ENCODE results near the gene NDFIP2. TPM values are rescaled to one million over a fixed set of nuclear protein-coding genes. Genes with fewer than 3 reads are reported as not detected.

Gene NDFIP2
- total and polyA plus RNA-seq, 10 of the 15 experiments (the other 5 are each of a cell fraction or from before 2014, with no cell fraction given): 17.9 to 57.2 (median 30.6) TPM

DNA sequence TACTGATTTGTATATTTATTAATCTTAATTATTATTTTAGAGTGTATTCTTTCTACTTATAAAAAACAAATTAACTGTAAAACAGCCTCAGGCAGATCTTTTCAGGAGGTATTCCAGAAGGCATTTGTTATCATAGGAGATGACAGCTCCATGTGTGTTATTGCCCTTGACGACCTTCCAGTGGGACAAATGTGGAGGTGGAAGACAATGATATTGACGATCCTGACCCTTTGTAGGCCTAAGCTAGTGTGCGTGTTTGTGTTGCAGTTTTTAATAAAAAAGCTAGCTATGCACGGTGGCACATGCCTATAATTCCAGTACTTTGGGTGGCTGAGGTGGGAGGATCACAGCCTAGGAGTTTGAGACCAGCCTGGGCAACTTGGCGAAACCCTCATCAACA, 46.7 kb downstream of the NDFIP2 start:
- ChIA-PET CTCF (interaction anchor here (1.1 to 18.3 kb wide), 4 partner anchors 13 to 100 kb away, joined by 4 to 564 read pairs (median 23); no protein-coding TSS in a partner anchor), POLR2A (no interaction called here), RAD21 (ENCODE audit: unreplicated experiment) (interaction anchor here (7.8 kb wide), 1 partner anchor 103 kb away, joined by 57 read pairs; no protein-coding TSS in a partner anchor), SMC1A (ENCODE audit: uncharacterized antibody, unreplicated experiment) (interaction anchor here (1.0 to 5.7 kb wide), 10 partner anchors 9 to 104 kb away, joined by 3 to 45 read pairs (median 7); partner anchors contain the start of gene NDFIP2)
- WGBS (ENCODE audit: insufficient coverage, insufficient replicate concordance, low lambda C conversion rate, missing lambda C conversion rate): 87% methylated on average over 5 of the region's 5 CpGs
- no peaks in the 10 kb centered on the region for H3K79me2 ChIP-seq (ENCODE audit: control insufficient read depth, insufficient read depth, low read length)
- DNase-seq (ENCODE audit: low read depth, low spot score): no peak
- H3K36me3 ChIP-seq (ENCODE audit: control insufficient read depth in 2 of 2, insufficient read depth in 2 of 2, low read length in 1 of 2): no peaks in the 10 kb centered on the region; a peak in 2 of 4 replicates
- intact Hi-C loops (cut with micrococcal nuclease; ENCODE audit: unreplicated experiment) (no loop called here), in situ Hi-C loops (cut with MboI) (no loop called here)
- H3K27me3 ChIP-seq (replicated peaks in 1 of 2; ENCODE audit: control insufficient read depth in 2 of 2, insufficient read depth in 2 of 2, low read length in 1 of 2): no peaks in the 10 kb centered on the region
- no peak overlapping the region for H3K4me3 ChIP-seq
- no peak overlapping the region for H2AFZ ChIP-seq (ENCODE audit: control insufficient read depth, low read depth, low read length)
- BruUV-seq (replicated peaks): no TSS peak
- no peaks in the 10 kb centered on the region for H4K20me1 ChIP-seq (ENCODE audit: control insufficient read depth, insufficient read depth)
- no peak overlapping the region for H3K4me2 ChIP-seq (ENCODE audit: control insufficient read depth, insufficient read depth)
- H3K4me1 ChIP-seq (ENCODE audit: control insufficient read depth, insufficient read depth, low read length): peaks cover 6% of the 10 kb centered on the region; the same call in 1 of the 2 replicates
- H3K9me3 ChIP-seq (replicated peaks; ENCODE audit: control insufficient read depth, insufficient read depth, low read length): no peaks in the 10 kb centered on the region
- no peak for FAIRE-seq
- no peak for ATAC-seq
- no peak overlapping the region for H3K9ac ChIP-seq (ENCODE audit: control insufficient read depth, insufficient read depth, low read length)
- no peak overlapping the region for H3K27ac ChIP-seq (ENCODE audit: control insufficient read depth, insufficient read depth)
- TF ChIP-seq, protein P1, sequence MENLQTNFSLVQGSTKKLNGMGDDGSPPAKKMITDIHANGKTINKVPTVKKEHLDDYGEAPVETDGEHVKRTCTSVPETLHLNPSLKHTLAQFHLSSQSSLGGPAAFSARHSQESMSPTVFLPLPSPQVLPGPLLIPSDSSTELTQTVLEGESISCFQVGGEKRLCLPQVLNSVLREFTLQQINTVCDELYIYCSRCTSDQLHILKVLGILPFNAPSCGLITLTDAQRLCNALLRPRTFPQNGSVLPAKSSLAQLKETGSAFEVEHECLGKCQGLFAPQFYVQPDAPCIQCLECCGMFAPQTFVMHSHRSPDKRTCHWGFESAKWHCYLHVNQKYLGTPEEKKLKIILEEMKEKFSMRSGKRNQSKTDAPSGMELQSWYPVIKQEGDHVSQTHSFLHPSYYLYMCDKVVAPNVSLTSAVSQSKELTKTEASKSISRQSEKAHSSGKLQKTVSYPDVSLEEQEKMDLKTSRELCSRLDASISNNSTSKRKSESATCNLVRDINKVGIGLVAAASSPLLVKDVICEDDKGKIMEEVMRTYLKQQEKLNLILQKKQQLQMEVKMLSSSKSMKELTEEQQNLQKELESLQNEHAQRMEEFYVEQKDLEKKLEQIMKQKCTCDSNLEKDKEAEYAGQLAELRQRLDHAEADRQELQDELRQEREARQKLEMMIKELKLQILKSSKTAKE (IDR thresholded peaks at IDR 0.05; ENCODE audit: low read depth, poor library complexity, severe bottlenecking): no peak
- TF ChIP-seq RFX5 (IDR thresholded peaks at IDR 0.05; ENCODE audit: low read depth, low read length) (no peak), CREM (IDR thresholded peaks at IDR 0.05; ENCODE audit: low read depth) (no peak), SREBF1 (IDR thresholded peaks at IDR 0.05; ENCODE audit: low read length) (no peak), SIN3A (IDR thresholded peaks at IDR 0.05; ENCODE audit: low read depth, low read length) (no peak), CHD2 (IDR thresholded peaks at IDR 0.05; ENCODE audit: borderline replicate concordance, low read depth, low read length) (no peak)
- TF ChIP-seq, protein P2, sequence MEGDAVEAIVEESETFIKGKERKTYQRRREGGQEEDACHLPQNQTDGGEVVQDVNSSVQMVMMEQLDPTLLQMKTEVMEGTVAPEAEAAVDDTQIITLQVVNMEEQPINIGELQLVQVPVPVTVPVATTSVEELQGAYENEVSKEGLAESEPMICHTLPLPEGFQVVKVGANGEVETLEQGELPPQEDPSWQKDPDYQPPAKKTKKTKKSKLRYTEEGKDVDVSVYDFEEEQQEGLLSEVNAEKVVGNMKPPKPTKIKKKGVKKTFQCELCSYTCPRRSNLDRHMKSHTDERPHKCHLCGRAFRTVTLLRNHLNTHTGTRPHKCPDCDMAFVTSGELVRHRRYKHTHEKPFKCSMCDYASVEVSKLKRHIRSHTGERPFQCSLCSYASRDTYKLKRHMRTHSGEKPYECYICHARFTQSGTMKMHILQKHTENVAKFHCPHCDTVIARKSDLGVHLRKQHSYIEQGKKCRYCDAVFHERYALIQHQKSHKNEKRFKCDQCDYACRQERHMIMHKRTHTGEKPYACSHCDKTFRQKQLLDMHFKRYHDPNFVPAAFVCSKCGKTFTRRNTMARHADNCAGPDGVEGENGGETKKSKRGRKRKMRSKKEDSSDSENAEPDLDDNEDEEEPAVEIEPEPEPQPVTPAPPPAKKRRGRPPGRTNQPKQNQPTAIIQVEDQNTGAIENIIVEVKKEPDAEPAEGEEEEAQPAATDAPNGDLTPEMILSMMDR (IDR thresholded peaks at IDR 0.05 in 2 of 3, conservative IDR thresholded peaks at IDR 0.05 in 1 of 3; ENCODE audit: control insufficient read depth in 2 of 3, extremely low read depth in 1 of 3, insufficient read depth in 1 of 3, low read depth in 3 of 3, low read length in 3 of 3): no peak
- TF ChIP-seq, protein P3, sequence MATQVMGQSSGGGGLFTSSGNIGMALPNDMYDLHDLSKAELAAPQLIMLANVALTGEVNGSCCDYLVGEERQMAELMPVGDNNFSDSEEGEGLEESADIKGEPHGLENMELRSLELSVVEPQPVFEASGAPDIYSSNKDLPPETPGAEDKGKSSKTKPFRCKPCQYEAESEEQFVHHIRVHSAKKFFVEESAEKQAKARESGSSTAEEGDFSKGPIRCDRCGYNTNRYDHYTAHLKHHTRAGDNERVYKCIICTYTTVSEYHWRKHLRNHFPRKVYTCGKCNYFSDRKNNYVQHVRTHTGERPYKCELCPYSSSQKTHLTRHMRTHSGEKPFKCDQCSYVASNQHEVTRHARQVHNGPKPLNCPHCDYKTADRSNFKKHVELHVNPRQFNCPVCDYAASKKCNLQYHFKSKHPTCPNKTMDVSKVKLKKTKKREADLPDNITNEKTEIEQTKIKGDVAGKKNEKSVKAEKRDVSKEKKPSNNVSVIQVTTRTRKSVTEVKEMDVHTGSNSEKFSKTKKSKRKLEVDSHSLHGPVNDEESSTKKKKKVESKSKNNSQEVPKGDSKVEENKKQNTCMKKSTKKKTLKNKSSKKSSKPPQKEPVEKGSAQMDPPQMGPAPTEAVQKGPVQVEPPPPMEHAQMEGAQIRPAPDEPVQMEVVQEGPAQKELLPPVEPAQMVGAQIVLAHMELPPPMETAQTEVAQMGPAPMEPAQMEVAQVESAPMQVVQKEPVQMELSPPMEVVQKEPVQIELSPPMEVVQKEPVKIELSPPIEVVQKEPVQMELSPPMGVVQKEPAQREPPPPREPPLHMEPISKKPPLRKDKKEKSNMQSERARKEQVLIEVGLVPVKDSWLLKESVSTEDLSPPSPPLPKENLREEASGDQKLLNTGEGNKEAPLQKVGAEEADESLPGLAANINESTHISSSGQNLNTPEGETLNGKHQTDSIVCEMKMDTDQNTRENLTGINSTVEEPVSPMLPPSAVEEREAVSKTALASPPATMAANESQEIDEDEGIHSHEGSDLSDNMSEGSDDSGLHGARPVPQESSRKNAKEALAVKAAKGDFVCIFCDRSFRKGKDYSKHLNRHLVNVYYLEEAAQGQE (IDR thresholded peaks at IDR 0.05; ENCODE audit: low read depth, low read length): no peak
- TF ChIP-seq, protein P4, sequence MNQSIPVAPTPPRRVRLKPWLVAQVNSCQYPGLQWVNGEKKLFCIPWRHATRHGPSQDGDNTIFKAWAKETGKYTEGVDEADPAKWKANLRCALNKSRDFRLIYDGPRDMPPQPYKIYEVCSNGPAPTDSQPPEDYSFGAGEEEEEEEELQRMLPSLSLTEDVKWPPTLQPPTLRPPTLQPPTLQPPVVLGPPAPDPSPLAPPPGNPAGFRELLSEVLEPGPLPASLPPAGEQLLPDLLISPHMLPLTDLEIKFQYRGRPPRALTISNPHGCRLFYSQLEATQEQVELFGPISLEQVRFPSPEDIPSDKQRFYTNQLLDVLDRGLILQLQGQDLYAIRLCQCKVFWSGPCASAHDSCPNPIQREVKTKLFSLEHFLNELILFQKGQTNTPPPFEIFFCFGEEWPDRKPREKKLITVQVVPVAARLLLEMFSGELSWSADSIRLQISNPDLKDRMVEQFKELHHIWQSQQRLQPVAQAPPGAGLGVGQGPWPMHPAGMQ (IDR thresholded peaks at IDR 0.05; ENCODE audit: borderline replicate concordance): no peak
- TF ChIP-seq, protein P5, sequence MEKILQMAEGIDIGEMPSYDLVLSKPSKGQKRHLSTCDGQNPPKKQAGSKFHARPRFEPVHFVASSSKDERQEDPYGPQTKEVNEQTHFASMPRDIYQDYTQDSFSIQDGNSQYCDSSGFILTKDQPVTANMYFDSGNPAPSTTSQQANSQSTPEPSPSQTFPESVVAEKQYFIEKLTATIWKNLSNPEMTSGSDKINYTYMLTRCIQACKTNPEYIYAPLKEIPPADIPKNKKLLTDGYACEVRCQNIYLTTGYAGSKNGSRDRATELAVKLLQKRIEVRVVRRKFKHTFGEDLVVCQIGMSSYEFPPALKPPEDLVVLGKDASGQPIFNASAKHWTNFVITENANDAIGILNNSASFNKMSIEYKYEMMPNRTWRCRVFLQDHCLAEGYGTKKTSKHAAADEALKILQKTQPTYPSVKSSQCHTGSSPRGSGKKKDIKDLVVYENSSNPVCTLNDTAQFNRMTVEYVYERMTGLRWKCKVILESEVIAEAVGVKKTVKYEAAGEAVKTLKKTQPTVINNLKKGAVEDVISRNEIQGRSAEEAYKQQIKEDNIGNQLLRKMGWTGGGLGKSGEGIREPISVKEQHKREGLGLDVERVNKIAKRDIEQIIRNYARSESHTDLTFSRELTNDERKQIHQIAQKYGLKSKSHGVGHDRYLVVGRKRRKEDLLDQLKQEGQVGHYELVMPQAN (conservative IDR thresholded peaks at IDR 0.05): no peak
- TF ChIP-seq, protein P6, sequence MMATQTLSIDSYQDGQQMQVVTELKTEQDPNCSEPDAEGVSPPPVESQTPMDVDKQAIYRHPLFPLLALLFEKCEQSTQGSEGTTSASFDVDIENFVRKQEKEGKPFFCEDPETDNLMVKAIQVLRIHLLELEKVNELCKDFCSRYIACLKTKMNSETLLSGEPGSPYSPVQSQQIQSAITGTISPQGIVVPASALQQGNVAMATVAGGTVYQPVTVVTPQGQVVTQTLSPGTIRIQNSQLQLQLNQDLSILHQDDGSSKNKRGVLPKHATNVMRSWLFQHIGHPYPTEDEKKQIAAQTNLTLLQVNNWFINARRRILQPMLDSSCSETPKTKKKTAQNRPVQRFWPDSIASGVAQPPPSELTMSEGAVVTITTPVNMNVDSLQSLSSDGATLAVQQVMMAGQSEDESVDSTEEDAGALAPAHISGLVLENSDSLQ (IDR thresholded peaks at IDR 0.05): no peak
